CD14-positive monocyte (primary cell): ENCODE data around the gene TMX4. TPM values are rescaled to one million over a fixed set of nuclear protein-coding genes. Genes with fewer than 3 reads are reported as not detected.

Experiments used
- DNase-seq, 3 donors: peaks; one replicate each; pipeline ENCODE4 v3.0.0-alpha.2; 2011 to 2022
- H2AFZ ChIP-seq: 2 replicates; pipeline ENCODE4 v1.6.0; 2012; ENCODE audit warnings: mild to moderate bottlenecking, low read depth, low read length, inconsistent platforms; ENCODE audit not compliant: insufficient read depth, poor library complexity, severe bottlenecking
- H3K27ac ChIP-seq, 2 donors: 1 replicate in 1 of 2; 2 replicates in 1 of 2; pipeline ENCODE4 v1.5.1; 2012 to 2013; ENCODE audit warnings: low read length in 2 of 2, control low read depth in 1 of 2, inconsistent platforms in 1 of 2, low read depth in 1 of 2, mild to moderate bottlenecking in 1 of 2
- H3K27me3 ChIP-seq, 2 donors: one replicate each; pipeline versions ENCODE4 v1.6.0 to v1.6.1; 2011 to 2013; ENCODE audit warnings: low read length in 2 of 2; ENCODE audit not compliant: control insufficient read depth in 2 of 2, insufficient read depth in 2 of 2
- H3K36me3 ChIP-seq, 2 donors: replicated peaks in 1 of 2; 1 replicate in 1 of 2; 2 replicates in 1 of 2; pipeline versions ENCODE4 v1.5.1 to v1.6.1; 2012 to 2013; ENCODE audit warnings: low read length in 2 of 2, control low read depth in 1 of 2, inconsistent platforms in 1 of 2, mild to moderate bottlenecking in 1 of 2; ENCODE audit not compliant: insufficient read depth in 2 of 2, control insufficient read depth in 1 of 2
- H3K4me1 ChIP-seq, 2 donors: 1 replicate in 1 of 2; 2 replicates in 1 of 2; pipeline versions ENCODE4 v1.5.1 to v1.6.1; 2012 to 2013; ENCODE audit warnings: low read length in 2 of 2, control low read depth in 1 of 2, inconsistent platforms in 1 of 2, mild to moderate bottlenecking in 1 of 2, moderate library complexity in 1 of 2; ENCODE audit not compliant: insufficient read depth in 2 of 2, control insufficient read depth in 1 of 2
- H3K4me2 ChIP-seq: replicated peaks from 2 replicates; pipeline ENCODE3; 2012; ENCODE audit warnings: low read length, moderate library complexity, mild to moderate bottlenecking; ENCODE audit not compliant: poor library complexity, severe bottlenecking; ENCODE audit errors: extremely low read depth
- H3K4me3 ChIP-seq, 3 experiments: fragments of 200-600 bp in 1 of 3; sonication (generic) in 1 of 3; replicated peaks in 1 of 3; 1 replicate in 2 of 3; 2 replicates in 1 of 3; pipeline ENCODE4 v1.5.1; 2011 to 2013; ENCODE audit warnings: low read length in 3 of 3, mild to moderate bottlenecking in 3 of 3, control low read depth in 2 of 3, low read depth in 2 of 3, inconsistent platforms in 1 of 3, moderate library complexity in 1 of 3
- H3K79me2 ChIP-seq: 2 replicates; pipeline ENCODE4 v1.6.0; 2012; ENCODE audit warnings: mild to moderate bottlenecking, control low read depth, inconsistent platforms, low read length, moderate library complexity; ENCODE audit not compliant: insufficient read depth
- H3K9ac ChIP-seq: 2 replicates; pipeline ENCODE4 v1.6.0; 2017; ENCODE audit warnings: low read length, mild to moderate bottlenecking; ENCODE audit not compliant: insufficient read depth, poor library complexity, severe bottlenecking
- H3K9me3 ChIP-seq, 2 donors: replicated peaks in 1 of 2; 1 replicate in 1 of 2; 2 replicates in 1 of 2; pipeline versions ENCODE4 v1.5.1 to v1.6.1; 2012 to 2013; ENCODE audit warnings: low read length in 2 of 2, control low read depth in 1 of 2; ENCODE audit not compliant: control insufficient read depth in 1 of 2, insufficient read depth in 1 of 2
- H4K20me1 ChIP-seq: 2 replicates; pipeline ENCODE4 v1.6.0; 2012; ENCODE audit warnings: mild to moderate bottlenecking, low read length, control low read depth, moderate library complexity; ENCODE audit not compliant: insufficient read depth
- H3K27ac Mint-ChIP-seq, 7 donors: one replicate each; pipeline ENCODE4 v1.8.0; 2020; ENCODE audit warnings: mild to moderate bottlenecking in 7 of 7, mixed read lengths in 7 of 7, moderate library complexity in 6 of 7, inconsistent platforms in 2 of 7
- H3K27me3 Mint-ChIP-seq, 3 donors: one replicate each; pipeline ENCODE4 v1.8.0; 2021 to 2022; ENCODE audit warnings: low read depth in 3 of 3, mild to moderate bottlenecking in 3 of 3, mixed read lengths in 3 of 3, moderate library complexity in 3 of 3, inconsistent platforms in 1 of 3
- H3K36me3 Mint-ChIP-seq, 2 donors: one replicate each; pipeline ENCODE4 v1.8.0; 2020; ENCODE audit warnings: mixed read lengths in 2 of 2, inconsistent platforms in 1 of 2, mild to moderate bottlenecking in 1 of 2
- H3K4me1 Mint-ChIP-seq: one replicate; pipeline ENCODE4 v1.8.0; 2020; ENCODE audit warnings: mild to moderate bottlenecking, mixed read lengths
- H3K4me3 Mint-ChIP-seq, 2 donors: one replicate each; pipeline ENCODE4 v1.8.0; 2020; ENCODE audit warnings: mild to moderate bottlenecking in 2 of 2, mixed read lengths in 2 of 2, moderate library complexity in 1 of 2
- H3K9me3 Mint-ChIP-seq, 7 donors: one replicate each; pipeline ENCODE4 v1.8.0; 2020 to 2022; ENCODE audit warnings: mixed read lengths in 7 of 7, mild to moderate bottlenecking in 6 of 7, moderate library complexity in 6 of 7, inconsistent platforms in 2 of 7
- CTCF ChIP-seq: fragments of 200-600 bp; IDR thresholded peaks from one replicate; pipeline ENCODE4 v1.8.0; 2022; ENCODE audit warnings: antibody characterized with exemption, mild to moderate bottlenecking
- WGBS: methylation state at CpG from one replicate; pipeline ENCODE4 v1.1.5; 2013; ENCODE audit warnings: missing lambda C conversion rate; ENCODE audit not compliant: insufficient coverage; 5-methylcytosine and 5-hydroxymethylcytosine counted together
- intact Hi-C, 2 donors: fragments of 100-400 bp; cut with micrococcal nuclease; formaldehyde crosslinking; loops; one replicate each; pipeline versions ENCODE4 v1.15.0 to v1.15.1; 2023
- polyA plus RNA-seq, 3 donors: library from polyadenylated mRNA; depleted of rRNA in 1 of 3; unstranded in 2 of 3; stranded (reverse) in 1 of 3; fragments of 300-500 nt in 2 of 3; fragments of >200 nt in 1 of 3; fragmentation: Illumina TruSeq in 2 of 3; gene quantifications; 1 replicate in 2 of 3; 2 replicates in 1 of 3; pipeline ENCODE4 v1.2.3, GENCODE V29; 2012 to 2021

The TMX4 gene
- polyA plus RNA-seq, 3 donors: 12.1 to 67.9 (median 55.2) TPM

GRCh38 chr20:8007490-8007889 lies 12.1 kb downstream of the TMX4 start:
- Mint-ChIP-seq H3K4me1 (peaks cover 13% of the 10 kb centered on the region), H3K36me3 (peaks cover 40 to 45% of the 10 kb centered on the region in 2 donors), H3K9me3 (peaks cover 0 to 2% (median 0%) of the 10 kb centered on the region in 7 donors), H3K27ac (peak overlapping the region in 3 of 7 donors; percentile 32 to 54 (median 33)), H3K27me3 (no peaks in the 10 kb centered on the region), H3K4me3 (no peak overlapping the region)
- DNase-seq: no peak
- no CpG with 5 or more reads among the region's 1 CpG for WGBS
- no peak overlapping the region for H2AFZ ChIP-seq
- no peak overlapping the region for H3K4me2 ChIP-seq
- no peaks in the 10 kb centered on the region for H3K27me3 ChIP-seq
- H3K27ac ChIP-seq: no peak overlapping the region
- H3K4me3 ChIP-seq: no peak overlapping the region
- intact Hi-C loops: no loop called here
- no peak for TF ChIP-seq CTCF
- no peaks in the 10 kb centered on the region for H3K9me3 ChIP-seq
- no peaks in the 10 kb centered on the region for H3K4me1 ChIP-seq
- H3K79me2 ChIP-seq: peaks cover 25% of the 10 kb centered on the region
- no peak overlapping the region for H3K9ac ChIP-seq
- peaks cover 27 to 46% of the 10 kb centered on the region in 2 donors for H3K36me3 ChIP-seq
- H4K20me1 ChIP-seq: peaks cover 7% of the 10 kb centered on the region

- H3K4me3 Mint-ChIP-seq: no peak overlapping the region
These were observed 13.8 kb downstream of the TMX4 start for GRCh38 chr20:8005575-8006366.

More at GRCh38 chr20:8005575-8006366, 13.8 kb downstream of the TMX4 start:
- Histone ChIP-seq H3K4me1 (no peaks in the 10 kb centered on the region), H2AFZ (no peak overlapping the region), H3K79me2 (peaks cover 9% of the 10 kb centered on the region), H3K27me3 (no peaks in the 10 kb centered on the region), H3K4me3 (no peak overlapping the region), H3K4me2 (no peak overlapping the region), H3K36me3 (peaks cover 32 to 62% of the 10 kb centered on the region in 2 donors), H4K20me1 (peaks cover 2% of the 10 kb centered on the region), H3K27ac (no peak overlapping the region), H3K9me3 (no peaks in the 10 kb centered on the region), H3K9ac (no peak overlapping the region)
- Mint-ChIP-seq H3K27me3 (no peaks in the 10 kb centered on the region), H3K4me1 (peaks cover 8% of the 10 kb centered on the region), H3K27ac (no peak overlapping the region), H3K9me3 (peaks cover 0 to 2% (median 0%) of the 10 kb centered on the region in 7 donors), H3K36me3 (peaks cover 50 to 56% of the 10 kb centered on the region in 2 donors)
- TF ChIP-seq CTCF: no peak
- intact Hi-C loops: no loop called here
- WGBS: 96% methylated on average over 10 of the region's 19 CpGs
- no peak for DNase-seq
